OCI-LY1 (cell line): ENCODE results near the gene YTHDF2.

ENCODE experiments used
- CTCF ChIP-seq: fragments of 200-600 bp; sonication (generic), shearing (Covaris generic); IDR thresholded peaks from 2 replicates; pipeline ENCODE4 v1.5.1; 2017; ENCODE audit warnings: mild to moderate bottlenecking, antibody characterized with exemption, low read length, moderate library complexity, mixed read lengths
- EZH2 ChIP-seq: fragments of 200-600 bp; sonication (generic), shearing (Covaris generic); IDR thresholded peaks from 2 replicates; pipeline ENCODE4 v1.8.0; 2017; ENCODE audit warnings: borderline replicate concordance, mixed run types, mild to moderate bottlenecking, antibody characterized with exemption, low read length, moderate library complexity, mixed read lengths

- TF ChIP-seq CTCF (no peak), EZH2 (no peak)
These were observed 36.4 kb downstream of the YTHDF2 start for GRCh38 chr1:28773105-28773504.
